Osteocyte (in vitro differentiated cells): ENCODE data around the gene TSHR. TPM values are rescaled to one million over a fixed set of nuclear protein-coding genes. Genes with fewer than 3 reads are reported as not detected.
"Not testable (repeated sequence)": the region's sequence is repeated elsewhere in the genome, so short reads cannot be mapped to it uniquely, and the experiment has no call there.

ENCODE experiments used
- DNase-seq: peaks from one replicate; pipeline ENCODE4 v3.0.0; 2021; ENCODE audit warnings: mixed read lengths; ENCODE audit not compliant: unreplicated experiment; ENCODE audit errors: extremely low spot score
- H3K27ac Mint-ChIP-seq: one replicate; pipeline ENCODE4 v1.8.0; 2021; ENCODE audit warnings: mild to moderate bottlenecking, mixed read lengths; ENCODE audit not compliant: unreplicated experiment
- H3K27me3 Mint-ChIP-seq: one replicate; pipeline ENCODE4 v1.8.0; 2021; ENCODE audit warnings: mixed read lengths; ENCODE audit not compliant: unreplicated experiment
- H3K36me3 Mint-ChIP-seq: one replicate; pipeline ENCODE4 v1.8.0; 2021; ENCODE audit warnings: mixed read lengths; ENCODE audit not compliant: unreplicated experiment
- H3K4me1 Mint-ChIP-seq: one replicate; pipeline ENCODE4 v1.8.0; 2021; ENCODE audit warnings: mixed read lengths; ENCODE audit not compliant: unreplicated experiment
- H3K4me3 Mint-ChIP-seq: one replicate; pipeline ENCODE4 v1.8.0; 2021; ENCODE audit warnings: mild to moderate bottlenecking, moderate library complexity, mixed read lengths; ENCODE audit not compliant: unreplicated experiment
- H3K9me3 Mint-ChIP-seq: one replicate; pipeline ENCODE4 v1.8.0; 2021; ENCODE audit warnings: mixed read lengths; ENCODE audit not compliant: unreplicated experiment
- total RNA-seq: library from RNA; stranded (reverse); gene quantifications from 2 replicates; pipeline ENCODE4 v1.2.1, GENCODE V29; 2021
- TF ChIP-seq, protein P1 (sequence below): fragments of 200-600 bp; sonication (generic); IDR thresholded peaks from 2 replicates; pipeline ENCODE4 v1.5.0; 2021; ENCODE audit warnings: antibody characterized with exemption, mild to moderate bottlenecking, moderate library complexity

TSHR gene
- total RNA-seq, 1 donor from 2014 or later: not detected

DNA sequence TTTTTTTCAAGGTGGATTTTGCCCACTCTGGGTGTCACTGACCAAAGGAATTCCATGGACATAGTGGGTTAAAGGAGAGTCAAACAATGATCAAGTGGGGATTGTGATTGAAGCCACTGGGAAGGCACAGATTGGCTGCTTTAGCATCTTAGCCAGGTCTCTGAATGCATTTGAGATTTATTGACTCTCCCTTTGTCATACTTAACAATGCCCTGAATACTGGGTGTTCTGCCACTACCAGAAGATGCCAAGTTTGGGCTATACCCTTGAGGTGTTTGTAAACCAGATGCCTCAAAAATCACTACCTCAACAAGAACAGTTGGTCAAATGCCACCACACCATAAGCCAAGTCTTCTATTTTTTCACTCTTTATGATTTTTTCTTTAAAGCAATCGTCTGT lies 150.5 kb downstream of the TSHR start:
- no peak overlapping the region for H3K4me3 Mint-ChIP-seq
- TF ChIP-seq, protein P1, sequence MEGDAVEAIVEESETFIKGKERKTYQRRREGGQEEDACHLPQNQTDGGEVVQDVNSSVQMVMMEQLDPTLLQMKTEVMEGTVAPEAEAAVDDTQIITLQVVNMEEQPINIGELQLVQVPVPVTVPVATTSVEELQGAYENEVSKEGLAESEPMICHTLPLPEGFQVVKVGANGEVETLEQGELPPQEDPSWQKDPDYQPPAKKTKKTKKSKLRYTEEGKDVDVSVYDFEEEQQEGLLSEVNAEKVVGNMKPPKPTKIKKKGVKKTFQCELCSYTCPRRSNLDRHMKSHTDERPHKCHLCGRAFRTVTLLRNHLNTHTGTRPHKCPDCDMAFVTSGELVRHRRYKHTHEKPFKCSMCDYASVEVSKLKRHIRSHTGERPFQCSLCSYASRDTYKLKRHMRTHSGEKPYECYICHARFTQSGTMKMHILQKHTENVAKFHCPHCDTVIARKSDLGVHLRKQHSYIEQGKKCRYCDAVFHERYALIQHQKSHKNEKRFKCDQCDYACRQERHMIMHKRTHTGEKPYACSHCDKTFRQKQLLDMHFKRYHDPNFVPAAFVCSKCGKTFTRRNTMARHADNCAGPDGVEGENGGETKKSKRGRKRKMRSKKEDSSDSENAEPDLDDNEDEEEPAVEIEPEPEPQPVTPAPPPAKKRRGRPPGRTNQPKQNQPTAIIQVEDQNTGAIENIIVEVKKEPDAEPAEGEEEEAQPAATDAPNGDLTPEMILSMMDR: no peak
- no peak overlapping the region for H3K27ac Mint-ChIP-seq
- no peaks in the 10 kb centered on the region for H3K9me3 Mint-ChIP-seq
- H3K27me3 Mint-ChIP-seq: peaks cover 2% of the 10 kb centered on the region
- no peaks in the 10 kb centered on the region for H3K4me1 Mint-ChIP-seq
- H3K36me3 Mint-ChIP-seq: no peaks in the 10 kb centered on the region
- DNase-seq: no peak

DNA sequence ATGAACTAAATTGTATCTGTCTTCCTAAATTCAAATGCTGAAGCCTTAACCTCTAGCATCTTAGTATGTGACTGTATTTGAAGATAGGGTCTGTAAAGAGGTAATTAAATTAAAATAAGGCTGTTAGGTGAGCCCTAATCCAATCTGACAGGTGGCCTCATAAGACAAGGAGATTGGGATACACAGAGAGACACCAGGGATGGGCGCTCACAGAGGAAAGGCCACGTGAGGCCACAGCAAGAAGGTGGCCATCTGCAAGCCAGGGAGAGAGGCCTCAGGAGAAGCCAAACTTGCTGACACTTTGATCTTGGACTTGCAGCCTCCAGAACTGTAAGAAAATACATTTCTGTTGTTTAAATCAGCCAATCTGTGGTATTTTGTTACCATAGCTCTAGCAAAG lies 154.8 kb downstream of the TSHR start:
- Mint-ChIP-seq H3K36me3 (no peaks in the 10 kb centered on the region), H3K4me1 (no peaks in the 10 kb centered on the region), H3K9me3 (peaks cover 8% of the 10 kb centered on the region), H3K4me3 (no peak overlapping the region), H3K27me3 (no peaks in the 10 kb centered on the region), H3K27ac (no peak overlapping the region)
- TF ChIP-seq, protein P1: no peak
- no peak for DNase-seq

DNA sequence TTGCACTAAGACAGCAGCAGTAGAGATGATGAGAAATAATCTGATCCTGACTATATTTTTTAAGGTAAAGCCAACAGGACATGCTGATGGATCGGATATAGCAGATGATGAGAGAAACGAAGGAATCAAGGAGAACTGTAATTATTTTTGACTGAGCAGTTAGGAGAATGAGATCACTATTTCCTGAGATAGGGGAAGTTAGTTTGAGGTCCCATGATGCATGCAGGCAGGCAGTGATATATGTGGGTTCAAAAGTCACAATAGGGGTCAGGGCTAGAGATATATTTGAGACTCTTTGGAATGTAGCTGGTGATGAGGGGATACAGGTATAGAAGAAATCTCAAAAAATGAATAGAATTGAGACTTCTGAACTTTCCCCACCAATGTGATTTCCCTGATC lies 157.8 kb downstream of the TSHR start:
- no peak for DNase-seq
- Mint-ChIP-seq H3K27me3 (no peaks in the 10 kb centered on the region), H3K4me1 (no peaks in the 10 kb centered on the region), H3K9me3 (peaks cover 8% of the 10 kb centered on the region), H3K4me3 (no peak overlapping the region), H3K36me3 (no peaks in the 10 kb centered on the region), H3K27ac (no peak overlapping the region)
- TF ChIP-seq, protein P1: no peak

DNA sequence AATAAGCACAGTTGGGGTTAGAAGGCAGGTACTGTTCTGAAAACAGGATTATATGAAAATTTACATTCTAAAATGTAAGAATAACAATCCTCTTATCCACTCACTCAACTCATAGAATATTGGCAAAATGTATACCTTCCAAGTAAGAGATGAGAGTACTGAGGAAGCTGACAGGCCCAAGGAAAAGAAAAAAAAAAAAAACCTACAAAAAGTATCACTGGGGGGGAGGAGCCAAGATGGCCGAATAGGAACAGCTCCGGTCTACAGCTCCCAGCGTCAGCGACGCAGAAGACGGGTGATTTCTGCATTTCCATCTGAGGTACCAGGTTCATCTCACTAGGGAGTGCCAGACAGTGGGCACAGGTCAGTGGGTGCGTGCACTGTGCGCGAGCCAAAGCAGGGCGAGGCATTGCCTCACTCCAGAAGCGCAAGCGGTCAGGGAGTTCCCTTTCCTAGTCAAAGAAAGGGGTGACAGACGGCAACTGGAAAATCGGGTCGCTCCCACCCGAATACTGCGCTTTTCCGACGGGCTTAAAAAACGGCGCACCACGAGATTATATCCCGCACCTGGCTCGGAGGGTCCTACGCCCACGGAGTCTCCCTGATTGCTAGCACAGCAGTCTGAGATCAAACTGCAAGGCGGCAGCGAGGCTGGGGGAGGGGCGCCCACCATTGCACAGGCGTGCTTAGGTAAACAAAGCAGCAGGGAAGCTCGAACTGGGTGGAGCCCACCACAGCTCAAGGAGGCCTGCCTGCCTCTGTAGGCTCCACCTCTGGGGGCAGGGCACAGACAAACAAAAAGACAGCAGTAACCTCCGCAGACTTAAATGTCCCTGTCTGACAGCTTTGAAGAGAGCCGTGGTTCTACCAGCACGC lies 158.8 kb downstream of the TSHR start:
- H3K36me3 Mint-ChIP-seq, H3K27me3 Mint-ChIP-seq, DNase-seq, H3K9me3 Mint-ChIP-seq, H3K27ac Mint-ChIP-seq, H3K4me1 Mint-ChIP-seq: not testable (repeated sequence)
- peak overlapping the region; percentile 67 for H3K4me3 Mint-ChIP-seq

DNA sequence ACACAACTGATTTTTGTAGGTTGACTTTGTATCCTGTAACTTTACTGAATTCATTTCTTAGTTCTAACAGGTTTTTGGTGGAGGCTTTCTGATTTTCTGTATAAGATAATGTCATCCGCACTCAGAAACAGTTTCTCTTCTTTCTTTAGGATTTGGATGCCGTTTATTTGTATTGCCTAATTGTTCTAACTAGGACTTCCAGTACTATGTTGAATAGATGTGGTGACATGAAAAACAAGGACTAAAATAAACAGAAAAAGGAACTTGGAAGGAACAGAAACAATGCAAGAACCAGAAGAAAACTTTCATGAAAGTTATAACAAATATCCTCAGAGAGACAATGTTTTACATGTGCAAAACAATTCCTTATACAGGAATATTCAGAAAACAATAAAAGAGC lies 165.1 kb downstream of the TSHR start:
- Mint-ChIP-seq H3K27me3 (no peaks in the 10 kb centered on the region), H3K4me3 (no peak overlapping the region), H3K27ac (no peak overlapping the region), H3K36me3 (no peaks in the 10 kb centered on the region), H3K9me3 (no peaks in the 10 kb centered on the region), H3K4me1 (no peaks in the 10 kb centered on the region)
- TF ChIP-seq, protein P1: no peak
- no peak for DNase-seq
